ENCODE data around the gene NPAS3. TPM values are rescaled to one million over a fixed set of nuclear protein-coding genes. Genes with fewer than 3 reads are reported as not detected.

NPAS3 gene
- total RNA-seq, 6 donors from 2014 or later, result 0.30 to 0.77 (median 0.59) TPM; not detected in 2

DNA sequence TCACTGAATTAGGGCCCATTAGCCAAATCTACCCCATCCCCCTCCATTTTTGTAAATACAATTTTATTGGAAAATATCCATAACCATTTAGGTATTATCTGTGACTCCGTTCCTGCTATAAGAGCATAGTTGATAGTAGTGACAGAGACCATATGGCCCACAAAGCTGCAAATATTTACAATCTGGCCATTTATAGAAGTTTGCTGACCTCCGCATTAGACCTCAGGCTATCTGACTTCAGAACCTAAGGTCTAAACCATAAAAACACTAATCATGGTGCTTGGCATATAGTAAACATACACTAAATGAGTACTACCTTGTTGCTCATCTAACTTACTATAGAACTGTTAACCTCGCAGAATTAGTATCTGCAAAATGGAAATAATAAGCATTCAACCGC is 124.8 kb downstream of the NPAS3 start:
- no peak overlapping the region for H3K27ac ChIP-seq
- H3K27me3 ChIP-seq, result no peaks in the 10 kb centered on the region
- 90 to 95% methylated on average over 4 of the region's 4 CpGs for whole genome bisulfite sequencing, 2 donors
- TF ChIP-seq POLR2A (IDR thresholded peaks at IDR 0.05) (no peak), EP300 (IDR thresholded peaks at IDR 0.05) (no peak)
- ATAC-seq (ENCODE audit: low FRiP score in 2 of 2) (no peak), DNase-seq (no peak)
- no peaks in the 10 kb centered on the region for H3K36me3 ChIP-seq
- no peaks in the 10 kb centered on the region for H3K4me1 ChIP-seq
- H3K4me3 ChIP-seq, result no peak overlapping the region
- no peaks in the 10 kb centered on the region for H3K9me3 ChIP-seq

GRCh38 chr14:33065634-33066033 is 127.0 kb downstream of the NPAS3 start:
- Histone ChIP-seq H3K36me3 (no peaks in the 10 kb centered on the region), H3K9me3 (no peaks in the 10 kb centered on the region), H3K27me3 (no peaks in the 10 kb centered on the region), H3K4me1 (no peaks in the 10 kb centered on the region), H3K4me3 (no peak overlapping the region), H3K27ac (no peak overlapping the region)
- no peak for DNase-seq
- no peak for ATAC-seq (ENCODE audit: low FRiP score in 2 of 2)
- no peak for TF ChIP-seq POLR2AphosphoS5 (IDR thresholded peaks at IDR 0.05)
- TF ChIP-seq EP300 (IDR thresholded peaks at IDR 0.05), result no peak
- TF ChIP-seq, protein P1, sequence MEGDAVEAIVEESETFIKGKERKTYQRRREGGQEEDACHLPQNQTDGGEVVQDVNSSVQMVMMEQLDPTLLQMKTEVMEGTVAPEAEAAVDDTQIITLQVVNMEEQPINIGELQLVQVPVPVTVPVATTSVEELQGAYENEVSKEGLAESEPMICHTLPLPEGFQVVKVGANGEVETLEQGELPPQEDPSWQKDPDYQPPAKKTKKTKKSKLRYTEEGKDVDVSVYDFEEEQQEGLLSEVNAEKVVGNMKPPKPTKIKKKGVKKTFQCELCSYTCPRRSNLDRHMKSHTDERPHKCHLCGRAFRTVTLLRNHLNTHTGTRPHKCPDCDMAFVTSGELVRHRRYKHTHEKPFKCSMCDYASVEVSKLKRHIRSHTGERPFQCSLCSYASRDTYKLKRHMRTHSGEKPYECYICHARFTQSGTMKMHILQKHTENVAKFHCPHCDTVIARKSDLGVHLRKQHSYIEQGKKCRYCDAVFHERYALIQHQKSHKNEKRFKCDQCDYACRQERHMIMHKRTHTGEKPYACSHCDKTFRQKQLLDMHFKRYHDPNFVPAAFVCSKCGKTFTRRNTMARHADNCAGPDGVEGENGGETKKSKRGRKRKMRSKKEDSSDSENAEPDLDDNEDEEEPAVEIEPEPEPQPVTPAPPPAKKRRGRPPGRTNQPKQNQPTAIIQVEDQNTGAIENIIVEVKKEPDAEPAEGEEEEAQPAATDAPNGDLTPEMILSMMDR (IDR thresholded peaks at IDR 0.05), result no peak
- no peak for TF ChIP-seq POLR2A (IDR thresholded peaks at IDR 0.05)

DNA sequence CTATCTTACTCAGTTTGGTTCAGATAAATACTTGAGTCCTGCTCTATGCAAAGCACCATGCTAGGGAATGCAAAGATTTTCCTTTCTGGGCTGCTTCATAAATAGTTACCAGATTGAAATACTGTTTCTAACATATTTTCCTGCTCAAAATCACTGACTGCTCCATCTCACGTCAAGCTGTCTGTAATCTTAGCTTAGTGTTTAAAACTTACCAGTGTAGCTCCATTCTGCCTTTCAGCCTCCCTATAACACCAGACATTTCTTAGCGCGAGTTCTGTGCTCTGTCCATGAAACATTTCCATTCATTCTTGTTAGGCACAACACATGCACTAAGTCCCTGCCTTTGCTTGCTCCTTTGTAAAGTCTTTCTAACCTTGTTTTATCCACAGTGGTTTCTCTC is 129.4 kb downstream of the NPAS3 start:
- DNase-seq (no peak), ATAC-seq (ENCODE audit: low FRiP score in 2 of 2) (no peak)
- WGBS, 2 donors, result 73 to 91% methylated on average over 3 of the region's 3 CpGs
- Histone ChIP-seq H3K4me1 (no peaks in the 10 kb centered on the region), H3K27me3 (no peaks in the 10 kb centered on the region), H3K36me3 (no peaks in the 10 kb centered on the region), H3K9me3 (no peaks in the 10 kb centered on the region), H3K27ac (no peak overlapping the region), H3K4me3 (no peak overlapping the region)
- no peak for TF ChIP-seq POLR2A (IDR thresholded peaks at IDR 0.05)
- no peak for TF ChIP-seq POLR2AphosphoS5 (IDR thresholded peaks at IDR 0.05)

DNA sequence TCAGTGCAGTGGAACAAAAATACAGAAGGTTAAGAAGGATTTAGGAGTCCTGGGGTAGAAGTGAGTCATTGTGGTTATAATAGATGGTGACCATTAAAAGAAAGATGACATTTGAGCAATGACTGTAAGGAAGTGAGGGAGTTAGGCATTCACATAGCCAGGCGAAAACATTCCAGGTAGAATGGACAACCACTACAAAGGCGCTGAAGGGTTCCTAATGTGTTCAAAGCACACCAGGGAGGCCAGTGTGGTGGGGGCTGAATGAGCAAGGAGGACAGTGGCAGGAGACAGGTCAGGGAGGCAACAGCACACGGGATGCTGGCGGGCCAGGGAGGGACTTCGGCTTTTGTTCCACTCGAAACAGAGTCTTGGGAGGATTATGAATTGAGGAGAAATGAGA is 129.9 kb downstream of the NPAS3 start:
- TF ChIP-seq POLR2AphosphoS5 (IDR thresholded peaks at IDR 0.05) (no peak), POLR2A (IDR thresholded peaks at IDR 0.05) (no peak), EP300 (IDR thresholded peaks at IDR 0.05) (no peak)
- TF ChIP-seq, protein P1 (IDR thresholded peaks at IDR 0.05), result no peak
- H3K36me3 ChIP-seq, result no peaks in the 10 kb centered on the region
- no peaks in the 10 kb centered on the region for H3K27me3 ChIP-seq
- DNase-seq (no peak), ATAC-seq (ENCODE audit: low FRiP score in 2 of 2) (no peak)
- H3K27ac ChIP-seq, result no peak overlapping the region
- no peaks in the 10 kb centered on the region for H3K4me1 ChIP-seq
- 93% methylated on average over 6 of the region's 6 CpGs for WGBS, 2 donors
- H3K4me3 ChIP-seq, result no peak overlapping the region
- H3K9me3 ChIP-seq, result no peaks in the 10 kb centered on the region

DNA sequence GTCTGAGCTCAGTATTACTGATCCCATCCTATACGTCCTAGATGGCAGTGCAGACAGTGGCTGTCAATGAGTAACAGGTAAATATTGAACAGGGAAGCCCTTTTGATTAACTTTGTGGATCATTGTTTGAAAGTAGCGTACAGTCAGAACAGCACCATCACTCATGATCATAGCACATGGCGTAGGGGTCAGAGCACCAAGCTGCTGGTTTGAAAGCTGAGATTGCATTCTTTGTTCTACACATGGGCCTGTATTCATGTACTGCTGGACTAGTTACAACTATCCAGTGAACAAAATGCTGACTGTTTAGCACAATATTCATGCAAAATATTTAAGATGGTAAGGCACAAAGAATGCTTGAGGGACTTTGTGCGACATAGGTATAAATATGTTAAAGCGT is 131.8 kb downstream of the NPAS3 start:
- Histone ChIP-seq H3K9me3 (no peaks in the 10 kb centered on the region), H3K36me3 (no peaks in the 10 kb centered on the region), H3K27me3 (no peaks in the 10 kb centered on the region), H3K4me3 (no peak overlapping the region), H3K27ac (no peak overlapping the region), H3K4me1 (no peaks in the 10 kb centered on the region)
- ATAC-seq (ENCODE audit: low FRiP score in 2 of 2), result no peak
- no peak for DNase-seq
- TF ChIP-seq, protein P1 (IDR thresholded peaks at IDR 0.05), result no peak
- no peak for TF ChIP-seq POLR2A (IDR thresholded peaks at IDR 0.05)
- no peak for TF ChIP-seq POLR2AphosphoS5 (IDR thresholded peaks at IDR 0.05)
- TF ChIP-seq EP300 (IDR thresholded peaks at IDR 0.05), result no peak
- WGBS, 2 donors, result 94 to 99% methylated on average over 5 of the region's 5 CpGs

DNA sequence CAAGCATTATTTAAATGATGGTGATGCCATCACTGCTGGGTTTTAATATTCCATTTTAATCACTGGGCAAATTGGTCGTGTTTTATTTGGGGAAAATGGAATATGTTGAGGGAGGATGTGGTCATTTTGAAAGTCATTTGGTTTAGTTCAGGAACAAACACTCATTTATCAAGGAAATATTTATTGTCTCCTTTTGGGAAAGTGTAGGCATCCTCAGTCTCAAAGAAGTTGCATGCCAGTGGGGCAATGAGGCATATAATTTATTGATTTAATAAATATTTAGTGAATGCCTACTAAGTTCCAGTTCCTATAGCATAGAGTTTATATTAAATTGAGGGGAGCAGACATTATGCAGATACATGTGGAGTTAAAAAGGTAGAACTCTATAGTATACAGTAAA is 134.3 kb downstream of the NPAS3 start:
- no peak overlapping the region for H3K4me3 ChIP-seq
- 46 to 62% methylated on average over 1 of the region's 1 CpG for WGBS, 2 donors
- no peaks in the 10 kb centered on the region for H3K36me3 ChIP-seq
- no peak overlapping the region for H3K27ac ChIP-seq
- no peaks in the 10 kb centered on the region for H3K9me3 ChIP-seq
- no peaks in the 10 kb centered on the region for H3K4me1 ChIP-seq
- H3K27me3 ChIP-seq, result no peaks in the 10 kb centered on the region
- TF ChIP-seq, protein P1 (IDR thresholded peaks at IDR 0.05), result no peak
- no peak for TF ChIP-seq POLR2A (IDR thresholded peaks at IDR 0.05)
- DNase-seq (no peak), ATAC-seq (ENCODE audit: low FRiP score in 2 of 2) (no peak)
